DMS 273 treated with DMSO at 0.1 percent for 48 hours (cell line): Measurements from ENCODE around the gene JAG1.

Experiments used
- DNase-seq: peaks from one replicate; lab custom pipeline; 2025; lab: John Stamatoyannopoulos, UW

Gene JAG1

GRCh38 chr20:10667560-10668167, 6.1 kb downstream of the JAG1 start:
- DNase-seq, result no peak

DNA sequence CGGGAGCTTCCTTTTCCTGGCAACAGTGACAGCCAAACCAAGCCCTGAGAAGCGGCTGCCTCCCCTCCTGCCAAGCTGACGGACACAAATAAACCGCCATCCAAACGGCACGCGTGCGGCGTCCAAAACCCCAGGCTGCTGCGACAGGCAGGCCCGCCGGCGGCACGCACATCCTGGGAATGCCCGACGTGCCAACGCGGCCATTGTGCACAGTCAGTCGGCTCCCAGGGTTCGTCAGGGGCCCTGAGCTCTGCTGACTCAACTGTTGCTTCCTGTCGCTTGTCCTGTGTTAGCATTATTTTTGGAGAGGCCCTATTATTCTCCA, 6.8 kb downstream of the JAG1 start:
- no peak for DNase-seq

DNA sequence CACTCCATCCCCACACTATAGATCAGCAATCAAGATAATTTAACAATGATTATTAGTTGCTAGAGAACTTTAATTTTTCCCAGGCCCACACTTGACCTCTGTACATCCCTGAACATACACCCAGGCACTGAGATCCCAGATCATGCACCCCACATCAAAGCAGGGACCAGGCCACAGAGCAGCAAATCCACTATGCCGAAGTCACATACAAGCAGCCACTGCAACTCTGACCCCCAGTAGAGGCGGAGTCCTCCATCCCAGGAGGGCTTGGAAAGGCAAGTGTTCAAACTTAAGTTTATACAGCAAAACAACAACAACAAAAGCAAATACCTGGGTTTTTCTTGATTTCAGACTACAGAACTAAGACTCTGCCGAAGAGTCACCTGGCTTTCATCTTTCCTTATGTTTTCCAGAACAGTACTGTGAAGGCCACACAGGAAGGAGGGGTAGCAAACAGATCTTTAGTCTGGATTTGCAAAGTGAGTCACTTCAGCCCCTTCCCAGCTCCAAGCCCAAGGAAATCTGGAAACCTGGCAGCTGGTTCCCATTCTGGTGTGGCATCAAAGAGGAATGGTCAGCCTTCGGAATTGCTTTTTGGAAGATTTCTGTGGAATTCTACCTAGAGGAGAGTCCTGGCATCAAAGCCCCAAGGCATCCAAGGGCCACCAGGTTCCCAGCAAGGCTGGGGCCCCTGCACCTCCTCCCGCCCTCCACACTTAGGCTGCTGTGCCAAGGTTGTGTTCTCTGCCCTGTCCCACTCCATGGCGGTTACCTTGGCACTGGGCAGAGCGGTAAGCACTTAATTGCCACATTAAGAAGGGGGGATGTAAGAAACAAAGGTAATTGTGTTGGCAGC, 7.3 kb downstream of the JAG1 start:
- no peak for DNase-seq

DNA sequence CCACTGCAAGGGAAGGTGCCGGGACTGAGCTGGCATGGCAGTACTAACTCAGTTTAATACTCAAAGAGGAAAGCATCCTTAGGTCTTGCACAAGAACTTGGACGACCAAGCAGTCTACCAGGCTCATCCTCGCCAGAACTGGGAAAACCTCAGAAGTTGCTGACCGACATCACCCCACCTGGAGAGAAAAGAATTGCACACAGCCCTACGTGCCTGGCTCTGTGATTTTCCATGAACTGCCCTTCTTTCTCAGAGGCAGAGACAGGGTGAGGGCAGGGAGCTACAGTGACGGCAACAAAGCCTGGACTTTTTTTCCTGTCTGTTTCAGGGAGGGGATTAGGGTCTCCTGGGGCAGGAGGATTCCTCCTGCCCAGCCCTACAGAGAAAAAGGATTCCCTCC, 8.0 kb downstream of the JAG1 start:
- no peak for DNase-seq

DNA sequence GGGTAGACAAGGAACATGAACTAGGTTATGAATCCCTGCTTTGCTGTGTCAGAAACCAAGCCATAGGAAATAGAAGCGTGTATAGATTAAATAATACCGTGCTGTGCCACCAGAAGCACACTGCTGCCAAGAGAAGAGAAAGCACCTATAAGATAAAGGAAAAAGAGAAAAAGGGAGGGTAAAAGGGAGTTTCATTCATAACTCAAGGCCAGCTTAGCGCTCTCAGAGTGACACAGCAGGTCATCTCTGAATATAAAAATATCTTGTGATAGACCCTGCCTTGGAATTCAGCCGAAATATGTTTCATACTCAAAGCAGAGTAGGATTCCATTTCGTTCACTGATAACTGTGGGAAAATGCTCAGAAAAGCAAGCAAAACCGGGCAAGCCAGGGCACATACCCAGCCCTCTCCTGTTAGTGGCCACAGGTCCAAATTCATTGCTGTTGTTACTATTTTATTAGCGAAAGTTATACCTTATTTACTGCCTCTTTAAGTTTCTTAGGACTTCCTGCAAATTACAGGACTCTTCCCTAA, 8.7 kb downstream of the JAG1 start:
- DNase-seq, result no peak

DNA sequence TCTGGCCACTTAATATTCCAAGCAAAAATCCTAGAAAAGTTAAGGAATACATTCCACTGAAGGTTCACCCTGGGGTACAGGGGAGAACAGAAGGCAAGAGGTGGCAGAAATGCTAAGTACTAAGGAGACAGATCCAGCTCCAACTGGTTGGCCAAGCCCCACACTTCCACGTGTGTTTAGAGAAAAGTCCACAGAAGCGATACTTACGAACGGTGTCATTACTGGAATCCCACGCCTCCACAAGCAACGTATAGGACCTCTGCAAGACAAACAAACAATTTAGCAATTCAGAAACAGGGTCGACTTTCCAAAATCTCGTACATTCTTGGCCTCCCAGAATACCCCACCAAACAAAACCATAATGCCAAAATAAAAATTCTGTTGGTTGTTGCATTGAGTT, 10.0 kb downstream of the JAG1 start:
- DNase-seq, result no peak

DNA sequence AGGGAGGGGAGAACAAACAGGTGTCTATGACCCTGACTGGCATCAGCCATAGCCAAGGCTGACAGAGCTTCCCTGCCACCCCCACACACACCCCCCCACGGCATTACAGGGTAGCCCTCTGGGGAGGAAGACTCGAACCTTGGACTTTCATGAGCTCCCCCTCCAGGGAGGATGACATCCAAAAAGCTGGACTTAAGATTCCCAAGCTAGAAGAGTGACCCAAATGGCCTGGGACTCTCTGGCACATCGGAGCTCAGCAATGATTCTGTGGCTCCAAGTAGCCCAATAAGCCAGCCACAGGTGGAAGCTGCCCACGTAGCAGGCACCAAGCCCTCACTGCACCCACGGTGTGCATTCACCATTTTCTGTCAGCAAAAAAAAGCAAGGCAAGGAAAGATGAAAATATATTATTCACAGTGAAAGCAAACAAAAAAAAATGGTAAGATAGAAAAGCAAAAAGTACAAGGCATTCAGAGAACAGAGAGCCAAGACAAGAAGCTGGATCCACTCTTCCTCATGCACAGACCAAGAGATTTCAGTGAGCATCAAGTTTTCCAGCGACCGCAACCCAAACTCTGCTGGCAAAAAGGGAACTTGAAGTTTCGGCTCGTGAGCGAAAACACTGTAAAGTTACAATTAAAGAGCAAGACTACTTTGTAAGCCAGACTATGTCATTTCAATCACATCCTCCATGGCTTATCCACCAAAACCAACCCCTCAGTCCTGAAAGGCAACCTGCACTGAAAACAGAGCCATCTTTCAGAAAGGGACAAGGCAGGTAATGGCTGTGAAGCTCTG, 10.9 kb downstream of the JAG1 start:
- DNase-seq, result no peak

DNA sequence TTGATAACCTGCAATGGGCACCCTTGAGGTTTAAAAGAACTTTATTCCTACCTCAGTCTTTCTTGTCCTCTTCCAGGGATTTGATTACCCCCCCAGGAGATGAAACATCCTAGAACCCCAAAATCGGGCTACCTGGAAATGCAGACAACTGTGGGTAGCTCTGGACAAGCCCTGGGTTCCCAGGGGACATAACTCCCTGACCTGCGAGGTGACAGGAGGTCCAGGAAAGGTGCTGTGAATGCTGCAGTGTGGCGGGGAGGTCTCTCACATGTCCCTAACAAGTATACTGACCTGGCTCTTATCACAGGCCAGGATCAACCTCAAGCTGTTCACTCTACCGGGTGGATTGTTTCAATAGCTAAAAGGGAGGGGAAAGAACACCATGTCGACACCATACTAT, 11.6 kb downstream of the JAG1 start:
- no peak for DNase-seq

DNA sequence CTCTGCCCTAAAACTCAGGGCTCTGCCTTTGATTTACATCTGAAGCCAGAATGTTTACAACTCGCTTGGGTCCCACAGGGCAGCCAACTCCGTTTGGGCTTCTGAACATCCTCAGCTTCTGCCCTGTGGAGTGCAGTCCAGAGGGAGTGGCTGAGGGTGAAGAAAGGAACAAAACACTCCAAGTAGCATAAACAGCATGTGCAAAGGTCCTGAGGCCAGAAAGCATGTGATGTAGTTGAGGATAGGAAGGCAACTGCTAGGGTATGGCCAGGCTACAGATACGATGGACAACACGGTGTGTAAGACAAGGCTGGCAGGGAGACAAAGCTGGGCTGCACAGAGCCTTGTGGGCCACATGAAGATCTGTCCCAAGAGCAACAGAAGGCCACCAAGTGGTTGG, 12.5 kb downstream of the JAG1 start:
- no peak for DNase-seq

DNA sequence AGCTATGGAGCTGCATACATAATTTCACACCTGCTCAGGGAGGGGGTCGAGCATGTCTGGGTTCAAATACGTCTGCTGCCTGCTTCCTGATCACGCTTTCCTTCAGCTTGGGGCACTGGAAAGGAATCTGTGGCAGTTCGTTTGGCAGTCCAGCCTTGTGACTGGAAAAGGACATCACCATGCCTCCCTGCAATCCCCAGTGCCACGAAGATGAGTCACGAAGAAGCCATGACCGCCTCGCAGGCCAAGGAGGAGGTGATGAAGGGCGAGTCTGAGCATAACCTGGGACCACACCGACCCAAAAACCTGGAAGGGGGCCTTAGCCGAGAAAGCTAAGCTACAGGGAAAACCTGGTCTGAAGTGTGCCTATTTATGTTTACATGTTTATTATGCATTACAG, 13.1 kb downstream of the JAG1 start:
- no peak for DNase-seq

DNA sequence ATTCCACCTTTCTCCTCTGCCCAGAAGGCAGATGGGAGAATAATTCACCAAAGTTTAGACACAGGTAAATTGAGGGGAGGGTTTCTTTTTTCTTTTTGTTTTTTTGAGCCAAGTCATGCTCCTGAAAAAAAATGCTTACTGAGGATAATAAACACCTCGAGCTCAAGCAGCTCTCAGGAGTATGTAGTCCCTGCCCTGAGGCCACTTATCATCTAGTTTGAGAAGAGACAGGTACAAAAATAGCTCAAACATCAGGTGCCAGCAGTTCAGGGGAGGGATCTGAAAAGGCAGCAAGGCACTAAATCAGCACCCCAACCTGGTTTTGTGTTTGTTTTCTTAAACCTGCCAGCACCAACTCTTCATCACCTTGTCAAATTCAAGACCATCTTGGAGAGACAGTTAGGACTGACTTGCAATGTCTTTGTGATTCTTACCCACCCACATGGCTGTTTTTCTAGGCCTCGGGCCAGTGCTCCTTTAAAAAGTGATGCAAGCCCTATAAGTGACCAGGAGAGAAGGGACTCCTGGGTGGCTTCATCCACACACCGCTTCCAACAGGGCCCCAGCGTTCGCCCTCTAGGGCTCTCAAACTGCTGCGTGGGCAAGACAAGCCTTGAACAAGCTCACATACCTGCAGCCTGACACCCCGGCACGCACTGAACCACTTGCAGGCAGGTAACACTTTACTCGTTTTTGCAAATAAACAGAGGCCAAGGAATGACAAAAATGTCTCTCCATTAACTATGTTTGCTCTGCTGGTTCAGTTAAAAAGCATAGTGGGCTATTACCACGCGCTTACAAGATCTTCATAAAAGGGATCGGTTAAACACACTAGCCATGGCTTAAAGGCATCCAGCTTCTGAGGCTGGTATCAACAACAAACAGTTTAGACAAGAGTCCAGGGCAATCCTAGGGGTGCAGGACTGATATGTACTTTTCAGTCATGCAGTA, 13.9 kb downstream of the JAG1 start:
- DNase-seq, result no peak

DNA sequence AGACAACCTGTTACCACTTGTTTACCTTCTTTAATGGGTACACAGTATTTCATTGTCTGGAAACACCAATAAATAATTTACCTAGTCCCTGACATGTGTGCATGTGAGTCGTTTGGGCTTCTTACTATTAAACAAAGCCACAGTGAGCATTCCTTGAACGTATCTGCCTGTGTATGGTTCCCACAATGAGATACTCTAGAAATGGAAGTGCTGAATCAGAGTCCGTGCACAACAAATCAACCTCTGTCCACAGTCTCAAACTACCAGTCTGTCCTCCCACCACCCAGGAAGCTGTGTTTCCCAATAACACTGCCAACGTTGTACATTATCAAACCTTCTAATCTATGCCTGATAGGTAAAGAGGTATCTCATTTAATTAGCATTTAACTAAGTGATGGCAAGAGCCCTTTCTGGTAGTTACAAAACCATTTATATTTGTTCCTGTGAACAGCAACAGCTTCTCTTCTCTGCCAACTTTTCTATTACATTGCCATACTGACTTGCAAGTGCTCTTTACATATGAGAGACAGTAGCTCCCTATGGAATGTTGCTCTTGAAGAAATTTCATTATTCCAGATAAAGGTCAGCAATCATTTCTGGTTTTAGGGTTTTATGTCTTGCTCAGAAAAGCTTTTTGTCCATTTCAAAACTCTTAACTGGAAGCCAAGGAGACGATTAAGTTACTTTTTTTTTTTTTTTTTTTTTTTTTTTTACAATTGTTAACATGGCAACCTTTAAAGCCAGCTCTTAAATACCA, 14.7 kb downstream of the JAG1 start:
- no peak for DNase-seq

DNA sequence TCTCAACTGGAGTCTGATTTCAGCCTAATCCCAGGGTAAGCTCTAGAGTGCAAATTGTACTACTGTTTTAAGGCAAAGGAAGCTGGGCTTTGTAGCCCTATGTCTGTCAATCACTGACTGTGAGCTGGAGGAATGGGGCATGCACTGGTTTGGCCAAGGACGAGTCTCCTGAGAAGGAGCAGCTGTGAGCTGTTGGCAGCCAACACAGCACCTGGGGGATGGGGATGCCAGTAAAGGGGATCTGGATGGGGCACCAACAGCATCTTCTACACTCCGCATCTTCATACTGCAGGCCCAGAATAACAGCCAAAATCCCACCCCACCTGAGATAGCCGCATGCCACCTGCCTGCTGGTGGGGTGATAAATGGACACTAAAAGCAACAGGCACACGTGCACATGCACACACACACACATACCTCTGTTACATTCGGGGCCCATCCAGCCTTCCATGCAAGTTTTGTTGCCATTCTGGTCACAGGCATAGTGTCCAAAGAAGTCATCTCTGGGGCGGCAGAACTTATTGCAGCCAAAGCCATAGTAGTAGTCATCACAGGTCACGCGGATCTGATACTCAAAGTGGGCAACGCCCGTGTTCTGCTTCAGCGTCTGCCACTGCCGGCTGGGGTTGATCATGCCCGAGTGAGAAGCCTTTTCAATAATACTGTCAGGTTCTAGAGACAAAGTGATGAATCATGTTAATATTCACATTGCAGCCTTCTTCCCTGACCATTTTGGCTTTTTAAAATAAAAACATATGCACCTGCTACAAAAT, 15.6 kb downstream of the JAG1 start:
- no peak for DNase-seq

GRCh38 chr20:10657453-10657852, 16.3 kb downstream of the JAG1 start:
- DNase-seq, result no peak

- DNase-seq, result no peak
These were observed 17.8 kb downstream of the JAG1 start for GRCh38 chr20:10655720-10656669.

DNA sequence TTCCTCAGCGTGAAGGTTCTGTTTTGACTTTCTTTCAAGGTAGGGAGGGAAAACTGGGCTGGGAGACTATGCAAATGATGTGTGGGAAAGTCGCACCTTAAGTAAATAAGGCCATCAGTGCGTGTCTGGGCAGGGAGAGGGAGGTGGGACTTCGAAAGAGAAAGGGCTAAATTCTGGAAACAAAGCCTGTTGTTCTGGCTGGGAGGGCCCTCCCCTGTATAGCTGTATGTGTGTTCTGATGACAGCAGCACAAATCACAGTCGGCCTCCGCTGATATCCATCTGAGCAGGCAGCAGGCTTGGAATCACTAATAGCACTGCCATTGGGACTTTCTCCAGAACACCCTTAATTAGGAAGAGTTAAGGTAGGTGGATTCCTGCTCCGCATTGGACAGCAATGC, 19.2 kb downstream of the JAG1 start:
- DNase-seq, result no peak

DNA sequence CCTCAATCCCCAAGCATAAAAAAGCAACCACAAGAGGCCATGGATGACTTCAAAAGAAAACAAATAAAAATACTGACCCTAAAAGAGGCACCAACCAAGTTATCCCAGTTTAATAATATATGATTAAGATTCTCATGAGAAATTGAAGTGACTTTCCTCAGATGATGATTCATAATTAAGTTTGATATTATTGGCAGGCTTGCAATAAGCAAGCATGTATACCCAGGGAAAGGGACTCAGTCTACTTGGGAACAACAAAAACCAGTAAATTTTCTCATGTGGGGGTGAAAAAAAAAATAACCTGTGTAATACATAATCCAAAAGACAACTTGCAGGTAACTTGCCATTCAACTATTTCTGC, 19.6 kb downstream of the JAG1 start:
- DNase-seq, result no peak

DNA sequence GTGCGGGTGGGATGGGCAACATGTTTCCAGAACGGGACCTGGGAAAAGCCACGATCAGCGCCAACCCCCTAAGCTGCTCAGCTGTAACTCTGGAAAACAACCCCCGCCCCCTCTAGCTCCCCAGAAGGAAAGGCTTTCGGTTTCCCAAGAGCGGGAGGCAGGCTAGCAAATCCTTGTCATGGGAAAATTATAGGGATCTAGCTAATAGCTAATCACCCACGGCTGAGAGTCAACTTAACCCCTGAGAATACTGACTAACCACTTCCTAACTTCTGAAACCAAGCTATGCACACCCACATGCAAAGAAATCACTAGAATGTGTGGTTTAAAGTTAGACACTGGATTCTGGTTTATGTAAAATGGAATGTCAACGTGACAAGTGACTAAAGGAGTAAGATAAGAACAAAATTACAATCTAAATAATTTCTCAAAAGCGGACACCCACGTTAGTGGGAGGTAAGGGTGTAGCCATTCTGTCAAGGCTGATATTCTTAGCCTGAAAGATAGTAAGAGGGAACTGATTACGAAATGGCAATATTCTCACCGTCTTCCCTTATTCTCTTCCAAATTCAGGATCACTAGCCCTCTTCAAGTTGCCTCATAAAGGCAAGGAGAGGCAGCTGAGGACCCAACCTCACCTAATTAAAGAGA, 20.1 kb downstream of the JAG1 start:
- no peak for DNase-seq
